ENCODE measurements around the gene HEXB. TPM values are rescaled to one million over a fixed set of nuclear protein-coding genes. Genes with fewer than 3 reads are reported as not detected.

The HEXB gene
- total and polyA plus RNA-seq, 2 of the 4 experiments (the other 2 are of a cell fraction), result 76.7 to 126 TPM

DNA sequence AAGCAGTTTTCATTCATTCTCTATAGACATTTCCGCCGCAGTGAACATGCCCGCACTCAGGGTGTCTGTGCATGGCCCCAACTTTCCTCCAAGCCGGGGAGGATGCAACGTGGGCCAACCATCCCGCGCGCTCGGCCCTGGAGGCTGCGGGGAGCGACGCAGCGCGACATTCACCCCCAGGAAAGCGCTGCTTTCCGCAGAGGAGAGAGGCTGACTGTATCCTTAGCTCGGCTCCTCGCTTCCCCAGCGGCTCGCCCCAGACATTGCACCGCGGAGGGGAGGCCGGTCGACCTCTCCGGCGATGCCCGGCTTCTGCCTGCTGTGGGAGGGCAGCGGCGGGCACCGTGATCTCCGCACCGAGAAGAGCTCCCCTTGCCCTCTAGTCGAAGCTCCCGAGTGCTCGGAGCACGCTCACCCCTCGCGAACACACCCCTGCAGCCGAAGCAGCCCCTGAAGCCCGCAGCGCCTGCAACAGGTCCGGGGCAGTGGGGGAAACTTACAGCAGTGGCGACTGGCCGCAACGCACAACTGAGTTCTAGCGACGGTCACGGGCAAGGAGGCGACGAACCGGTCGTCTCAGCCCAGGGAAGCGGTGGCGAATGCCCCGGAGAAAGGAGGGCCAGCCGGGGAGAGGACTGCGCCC is 45.1 kb upstream of the HEXB start:
- Histone ChIP-seq H3K4ac (ENCODE audit: low read depth, low read length) (peak overlapping the region; percentile 53), H3K23ac (ENCODE audit: low read depth, low read length) (peak overlapping the region; percentile 3), H3K36me3 (ENCODE audit: control insufficient read depth, insufficient read depth, low read length) (peaks cover 8% of the 10 kb centered on the region), H3K18ac (ENCODE audit: low read depth, low read length) (peak overlapping the region; percentile 46), H4K20me1 (ENCODE audit: insufficient read depth, low read length) (peaks cover 33% of the 10 kb centered on the region), H2BK5ac (ENCODE audit: low read depth, low read length, poor library complexity, severe bottlenecking) (peak overlapping the region; percentile 91), H3K4me3 (ENCODE audit: insufficient read depth, low read depth, low read length) (peak overlapping the region; percentile 95), H3K9me3 (ENCODE audit: control insufficient read depth, insufficient read depth, low read length) (no peaks in the 10 kb centered on the region), H2AK9ac (replicated peaks; ENCODE audit: low read depth, low read length, poor library complexity) (peak overlapping the region; percentile 83), H2BK15ac (ENCODE audit: low read depth, low read length) (peak overlapping the region; percentile 35; the same call in 1 of the 3 replicates), H3K4me2 (ENCODE audit: low read depth, low read length) (peak overlapping the region; percentile 92), H2AFZ (replicated peaks; ENCODE audit: low read length, poor library complexity) (peak overlapping the region; percentile 91), H3K14ac (replicated peaks; ENCODE audit: low read depth, low read length) (peak overlapping the region; percentile 91), H4K5ac (ENCODE audit: low read depth, low read length) (0 out of 2 replicates have a peak overlapping the region, but pooled peaks have one; percentile 11), H3K27ac (ENCODE audit: insufficient read depth, low read length) (peak overlapping the region; percentile 82), H3K79me1 (ENCODE audit: low read depth in 1 of 2, low read length in 2 of 2) (peaks cover 7 to 46% of the 10 kb centered on the region in 2 experiments), H4K91ac (ENCODE audit: insufficient read depth, low read depth, low read length) (peak overlapping the region; percentile 54), H3K56ac (ENCODE audit: extremely low read depth, insufficient read depth, low read length) (peak overlapping the region; percentile 80), H3K9me1 (ENCODE audit: insufficient read depth, low read length) (peaks cover 25% of the 10 kb centered on the region), H3K27me3 (ENCODE audit: control insufficient read depth, insufficient read depth, low read length) (no peaks in the 10 kb centered on the region), H2BK20ac (ENCODE audit: low read depth, low read length) (peak overlapping the region; percentile 35), H4K8ac (ENCODE audit: low read depth in 2 of 2, low read length in 2 of 2) (peak overlapping the region; percentile 14 to 39; a peak in 3 of 4 replicates), H3K9ac (ENCODE audit: low read depth, low read length) (peak overlapping the region; percentile 83), H2BK120ac (ENCODE audit: low read depth, low read length) (peak overlapping the region; percentile 74), H3K4me1 (ENCODE audit: control insufficient read depth, insufficient read depth, low read length) (peaks cover 16% of the 10 kb centered on the region), H2AK5ac (ENCODE audit: low read depth, low read length) (peak overlapping the region; percentile 36; the same call in 1 of the 2 replicates)
- in situ Hi-C loops (cut with MboI; ENCODE audit: low sequenced_read_pairs), result loop anchor here (10.0 kb wide), 2 partner anchors 605 to 845 kb away; no protein-coding TSS in a partner anchor
- peak; percentile 27 for ATAC-seq (ENCODE audit: low read depth)
- POLR2A ChIA-PET (ENCODE audit: unreplicated experiment), result interaction anchor here (1.4 kb wide), 1 partner anchor 600 kb away, joined by 3 read pairs; no protein-coding TSS in a partner anchor
- TF ChIP-seq POLR2A (IDR thresholded peaks at IDR 0.05; ENCODE audit: low read depth, low read length) (no peak), RAD21 (IDR thresholded peaks at IDR 0.05; ENCODE audit: low read length) (peak; percentile 37), FOS (IDR thresholded peaks at IDR 0.05; ENCODE audit: low read depth, low read length) (no peak), RCOR1 (IDR thresholded peaks at IDR 0.05; ENCODE audit: insufficient replicate concordance, low read length) (no peak)
- TF ChIP-seq, protein P1, sequence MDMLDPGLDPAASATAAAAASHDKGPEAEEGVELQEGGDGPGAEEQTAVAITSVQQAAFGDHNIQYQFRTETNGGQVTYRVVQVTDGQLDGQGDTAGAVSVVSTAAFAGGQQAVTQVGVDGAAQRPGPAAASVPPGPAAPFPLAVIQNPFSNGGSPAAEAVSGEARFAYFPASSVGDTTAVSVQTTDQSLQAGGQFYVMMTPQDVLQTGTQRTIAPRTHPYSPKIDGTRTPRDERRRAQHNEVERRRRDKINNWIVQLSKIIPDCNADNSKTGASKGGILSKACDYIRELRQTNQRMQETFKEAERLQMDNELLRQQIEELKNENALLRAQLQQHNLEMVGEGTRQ (IDR thresholded peaks at IDR 0.05; ENCODE audit: low read depth, low read length), result no peak
- TF ChIP-seq, protein P2, sequence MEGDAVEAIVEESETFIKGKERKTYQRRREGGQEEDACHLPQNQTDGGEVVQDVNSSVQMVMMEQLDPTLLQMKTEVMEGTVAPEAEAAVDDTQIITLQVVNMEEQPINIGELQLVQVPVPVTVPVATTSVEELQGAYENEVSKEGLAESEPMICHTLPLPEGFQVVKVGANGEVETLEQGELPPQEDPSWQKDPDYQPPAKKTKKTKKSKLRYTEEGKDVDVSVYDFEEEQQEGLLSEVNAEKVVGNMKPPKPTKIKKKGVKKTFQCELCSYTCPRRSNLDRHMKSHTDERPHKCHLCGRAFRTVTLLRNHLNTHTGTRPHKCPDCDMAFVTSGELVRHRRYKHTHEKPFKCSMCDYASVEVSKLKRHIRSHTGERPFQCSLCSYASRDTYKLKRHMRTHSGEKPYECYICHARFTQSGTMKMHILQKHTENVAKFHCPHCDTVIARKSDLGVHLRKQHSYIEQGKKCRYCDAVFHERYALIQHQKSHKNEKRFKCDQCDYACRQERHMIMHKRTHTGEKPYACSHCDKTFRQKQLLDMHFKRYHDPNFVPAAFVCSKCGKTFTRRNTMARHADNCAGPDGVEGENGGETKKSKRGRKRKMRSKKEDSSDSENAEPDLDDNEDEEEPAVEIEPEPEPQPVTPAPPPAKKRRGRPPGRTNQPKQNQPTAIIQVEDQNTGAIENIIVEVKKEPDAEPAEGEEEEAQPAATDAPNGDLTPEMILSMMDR (conservative IDR thresholded peaks at IDR 0.05; ENCODE audit: low read depth, low read length), result no peak; the same call in 1 of the 2 replicates
- 0% methylated on average over 16 of the region's 57 CpGs; no CpG with 5 or more reads in 1 of the 2 experiments for WGBS, 2 experiments (ENCODE audit: extremely low coverage in 2 of 2, insufficient read length in 1 of 2)
- CTCF ChIA-PET, result interaction anchor here (1.1 to 1.3 kb wide), 3 partner anchors 97 to 738 kb away, joined by 3 to 5 read pairs (median 3); no protein-coding TSS in a partner anchor
- intact Hi-C loops (cut with micrococcal nuclease), result loop anchor here (2.0 to 10.0 kb wide), 7 partner anchors 97 to 583 kb away; no protein-coding TSS in a partner anchor
- no TSS peak for BruUV-seq (replicated peaks)
- dilution Hi-C loops (cut with HindIII; ENCODE audit: low sequenced_read_pairs, unreplicated experiment), result no loop called here
- peak; percentile 49 for DNase-seq

Data from IMR-90 (cell line).